ENCODE results near the gene YTHDF2. TPM values are rescaled to one million over a fixed set of nuclear protein-coding genes. Genes with fewer than 3 reads are reported as not detected.
A peak's percentile ranks its signal among the peaks of the same experiment; 100 is the strongest.
"Not testable (repeated sequence)": the region's sequence is repeated elsewhere in the genome, so short reads cannot be mapped to it uniquely, and the experiment has no call there.

The YTHDF2 gene
- total and polyA plus RNA-seq, 2 of the 13 experiments (the other 11 are each of a cell fraction or from before 2014, with no cell fraction given) = 48.4 to 59.6 TPM

- CTCF ChIA-PET (ENCODE audit: low intra/inter-chr PET ratio, low total read pairs); H2AFZ ChIP-seq (ENCODE audit: low read length); in situ Hi-C loops (cut with HindIII; ENCODE audit: extremely low pct_ligation_motif_present, low pct_unique_long_range_greater_than_20kb); H3K36me3 ChIP-seq (replicated peaks in 1 of 2; ENCODE audit: control insufficient read depth in 1 of 2, insufficient read depth in 2 of 2, low read length in 2 of 2); H3K9ac ChIP-seq (ENCODE audit: insufficient read depth, low read depth, low read length); H3K4me3 ChIP-seq (replicated peaks in 1 of 3; ENCODE audit: insufficient read depth in 1 of 3, low read depth in 2 of 3, low read length in 3 of 3); H3K4me2 ChIP-seq (ENCODE audit: low read depth, low read length); intact Hi-C loops (cut with micrococcal nuclease; ENCODE audit: unreplicated experiment); H3K27ac ChIP-seq (ENCODE audit: extremely low read length, insufficient read depth, low read length); FAIRE-seq; H3K27me3 ChIP-seq (ENCODE audit: control insufficient read depth in 1 of 2, insufficient read depth in 2 of 2, low read length in 2 of 2); DNase-seq (ENCODE audit: low spot score); H4K20me1 ChIP-seq (ENCODE audit: insufficient read depth, low read length); POLR2A ChIA-PET; BruUV-seq (replicated peaks); ATAC-seq; H3K9me3 ChIP-seq (ENCODE audit: low read length); H3K79me2 ChIP-seq (ENCODE audit: insufficient read depth, low read length): not testable (repeated sequence)
- 92% methylated on average over 18 of the region's 18 CpGs for WGBS (ENCODE audit: low lambda C conversion rate)
- H3K4me1 ChIP-seq (ENCODE audit: insufficient read depth, low read length) = peaks cover 24% of the 10 kb centered on the region
Observed at GRCh38 chr1:28721927-28722326, 14.8 kb upstream of the YTHDF2 start.

GRCh38 chr1:28725365-28725764 lies 11.4 kb upstream of the YTHDF2 start:
- Histone ChIP-seq H3K4me2 (ENCODE audit: low read depth, low read length) (peak overlapping the region; percentile 18; the same call in 1 of the 2 replicates), H3K4me1 (ENCODE audit: insufficient read depth, low read length) (peaks cover 18% of the 10 kb centered on the region)
- FAIRE-seq; H3K27ac ChIP-seq (ENCODE audit: extremely low read length, insufficient read depth, low read length); H3K36me3 ChIP-seq (replicated peaks in 1 of 2; ENCODE audit: control insufficient read depth in 1 of 2, insufficient read depth in 2 of 2, low read length in 2 of 2); CTCF ChIA-PET (ENCODE audit: low intra/inter-chr PET ratio, low total read pairs); H3K27me3 ChIP-seq (ENCODE audit: control insufficient read depth in 1 of 2, insufficient read depth in 2 of 2, low read length in 2 of 2); in situ Hi-C loops (cut with HindIII; ENCODE audit: extremely low pct_ligation_motif_present, low pct_unique_long_range_greater_than_20kb); H2AFZ ChIP-seq (ENCODE audit: low read length); H3K9ac ChIP-seq (ENCODE audit: insufficient read depth, low read depth, low read length); H3K79me2 ChIP-seq (ENCODE audit: insufficient read depth, low read length); H3K4me3 ChIP-seq (replicated peaks in 1 of 3; ENCODE audit: insufficient read depth in 1 of 3, low read depth in 2 of 3, low read length in 3 of 3); DNase-seq (ENCODE audit: low spot score); H4K20me1 ChIP-seq (ENCODE audit: insufficient read depth, low read length); H3K9me3 ChIP-seq (ENCODE audit: low read length); ATAC-seq; intact Hi-C loops (cut with micrococcal nuclease; ENCODE audit: unreplicated experiment); BruUV-seq (replicated peaks): not testable (repeated sequence)
- 79% methylated on average over 5 of the region's 5 CpGs for WGBS (ENCODE audit: low lambda C conversion rate)
- POLR2A ChIA-PET = interaction anchor here (1.1 to 2.3 kb wide), 3 partner anchors 11 to 76 kb away, joined by 4 to 13 read pairs (median 8); partner anchors contain the start of gene YTHDF2

All from HepG2 (cell line).